HepG2 (cell line): ENCODE data around the gene RGS10. TPM values are rescaled to one million over a fixed set of nuclear protein-coding genes. Genes with fewer than 3 reads are reported as not detected.

Experiments used
- ATAC-seq: fragments of 200-7000 bp; cut with Tn5 transposase; 3 replicates; pipeline ENCODE4 v1.9.1; 2020; ENCODE audit warnings: mild to moderate bottlenecking, moderate library complexity
- BruUV-seq: library from RNA; stranded (reverse); fragments of 400-500 nt; replicated peaks from 2 replicates; lab custom pipeline; 2021; lab: Mats Ljungman, UMichigan
- CTCF ChIA-PET: fragments of 300-600 bp; formaldehyde crosslinking; extraction: SDS; loops from one replicate; lab custom pipeline; 2021; ENCODE audit warnings: low total read pairs, inconsistent platforms, low intra/inter-chr PET ratio; lab: Yijun Ruan, JAX
- POLR2A ChIA-PET: fragments of 350-600 bp; sonication (Branson Sonifier 250); formaldehyde crosslinking; loops from one replicate; lab custom pipeline; 2020; ENCODE audit warnings: antibody characterized with exemption, inconsistent platforms; lab: Yijun Ruan, JAX
- DNase-seq: peaks from one replicate; pipeline ENCODE4 v3.0.0-alpha.2; 2015; ENCODE audit warnings: low spot score
- FAIRE-seq: peaks from 3 replicates; lab custom pipeline; 2011; peaks lifted over from hg19 to GRCh38; lab: Jason Lieb, UNC
- H2AFZ ChIP-seq: one replicate; pipeline ENCODE4 v1.6.1; 2011; ENCODE audit warnings: low read length, inconsistent platforms
- H3K27ac ChIP-seq: fragments of 300-600 bp; 3 replicates; pipeline ENCODE4 v1.8.0; 2011; ENCODE audit warnings: mixed run types, mild to moderate bottlenecking, mixed read lengths, low read length, inconsistent platforms; ENCODE audit not compliant: insufficient read depth; ENCODE audit errors: extremely low read length
- H3K27me3 ChIP-seq, 2 experiments: fragments of 200-600 bp in 1 of 2; 2 replicates in 1 of 2; 3 replicates in 1 of 2; pipeline versions ENCODE4 v1.6.0 to v1.8.0; 2011; ENCODE audit warnings: low read length in 2 of 2, mild to moderate bottlenecking in 2 of 2, moderate library complexity in 2 of 2, inconsistent platforms in 1 of 2; ENCODE audit not compliant: insufficient read depth in 2 of 2, control insufficient read depth in 1 of 2
- H3K36me3 ChIP-seq, 2 experiments: fragments of 200-600 bp in 1 of 2; replicated peaks in 1 of 2; 2 replicates in 1 of 2; 3 replicates in 1 of 2; pipeline versions ENCODE4 v1.5.1 to v1.8.0; 2011; ENCODE audit warnings: low read length in 2 of 2, inconsistent platforms in 1 of 2; ENCODE audit not compliant: insufficient read depth in 2 of 2, control insufficient read depth in 1 of 2
- H3K4me1 ChIP-seq: 2 replicates; pipeline ENCODE4 v1.5.1; 2012; ENCODE audit warnings: low read length, inconsistent platforms; ENCODE audit not compliant: insufficient read depth
- H3K4me2 ChIP-seq: 2 replicates; pipeline ENCODE4 v1.6.0; 2011; ENCODE audit warnings: low read depth, low read length, inconsistent platforms
- H3K4me3 ChIP-seq, 3 experiments: fragments of 200-600 bp in 1 of 3; sonication (generic), shearing (Covaris generic) in 1 of 3; replicated peaks in 1 of 3; 2 replicates each; pipeline ENCODE4 v1.5.1; 2011 to 2016; ENCODE audit warnings: low read length in 3 of 3, inconsistent platforms in 2 of 3, low read depth in 2 of 3, mild to moderate bottlenecking in 2 of 3, control low read depth in 1 of 3, mixed read lengths in 1 of 3; ENCODE audit not compliant: insufficient read depth in 1 of 3
- H3K79me2 ChIP-seq: one replicate; pipeline ENCODE4 v1.6.1; 2011; ENCODE audit warnings: low read length, inconsistent platforms; ENCODE audit not compliant: insufficient read depth
- H3K9ac ChIP-seq: 2 replicates; pipeline ENCODE4 v1.6.0; 2011; ENCODE audit warnings: mild to moderate bottlenecking, low read depth, low read length, inconsistent platforms; ENCODE audit not compliant: insufficient read depth
- H3K9me3 ChIP-seq: 2 replicates; pipeline ENCODE4 v1.5.1; 2012; ENCODE audit warnings: mild to moderate bottlenecking, low read length
- H4K20me1 ChIP-seq: 2 replicates; pipeline ENCODE4 v1.6.0; 2011; ENCODE audit warnings: inconsistent platforms, mild to moderate bottlenecking, low read length, moderate library complexity; ENCODE audit not compliant: insufficient read depth
- BCL3 ChIP-seq: sonication (generic); formaldehyde crosslinking; IDR thresholded peaks from 2 replicates; pipeline ENCODE4 v1.5.1; 2020; ENCODE audit warnings: mild to moderate bottlenecking, missing genetic modification reagents, moderate library complexity
- GPN1 ChIP-seq: sonication (generic); formaldehyde crosslinking; IDR thresholded peaks from 2 replicates; pipeline ENCODE4 v1.5.1; 2020; ENCODE audit warnings: missing genetic modification reagents, borderline replicate concordance
- GZF1 ChIP-seq: sonication (generic); formaldehyde crosslinking; IDR thresholded peaks from 2 replicates; pipeline ENCODE4 v1.5.1; 2020; ENCODE audit warnings: mild to moderate bottlenecking, missing genetic modification reagents
- MXD3 ChIP-seq: IDR thresholded peaks from 2 replicates; pipeline ENCODE4 v1.6.1; 2016; ENCODE audit warnings: mild to moderate bottlenecking, missing biosample characterization, missing genetic modification reagents
- TRAFD1 ChIP-seq: sonication (generic); formaldehyde crosslinking; IDR thresholded peaks from 2 replicates; pipeline ENCODE4 v1.5.1; 2020; ENCODE audit warnings: missing genetic modification reagents, mild to moderate bottlenecking, borderline replicate concordance
- ZFP36L2 ChIP-seq: sonication (generic); formaldehyde crosslinking; IDR thresholded peaks from 2 replicates; pipeline ENCODE4 v1.4.0; 2020; ENCODE audit warnings: missing genetic modification reagents
- ZNF207 ChIP-seq: fragments of 450-650 bp; IDR thresholded peaks from 2 replicates; pipeline ENCODE4 v1.6.1; 2016; ENCODE audit warnings: antibody characterized with exemption, borderline replicate concordance
- ZNF451 ChIP-seq: sonication (generic); formaldehyde crosslinking; IDR thresholded peaks from 2 replicates; pipeline ENCODE4 v1.5.0; 2020; ENCODE audit warnings: mild to moderate bottlenecking, missing genetic modification reagents
- WGBS: methylation state at CpG from one replicate; pipeline ENCODE4 v1.1.6; 2017; ENCODE audit warnings: low lambda C conversion rate; 5-methylcytosine and 5-hydroxymethylcytosine counted together
- in situ Hi-C: cut with HindIII; loops from 2 replicates; pipeline ENCODE4 v1.10.0; 2017; ENCODE audit warnings: low pct_unique_long_range_greater_than_20kb; ENCODE audit not compliant: extremely low pct_ligation_motif_present
- intact Hi-C: fragments of 100-400 bp; cut with micrococcal nuclease; formaldehyde crosslinking; loops from one replicate; pipeline ENCODE4 v1.10.0; 2022; ENCODE audit not compliant: unreplicated experiment
- polyA plus RNA-seq, 8 experiments: library from polyadenylated mRNA; depleted of rRNA in 3 of 8; stranded (reverse) in 7 of 8; unstranded in 1 of 8; fragments of >200 nt; fragmentation: Illumina TruSeq in 4 of 8; extraction: Trizol in 4 of 8; gene quantifications; 2 replicates each; pipeline versions ENCODE4 v1.2.1 to v1.2.3, GENCODE V29; 2011 to 2016; ENCODE audit warnings: low read depth in 4 of 8, missing spikeins in 1 of 8, mixed read lengths in 1 of 8; ENCODE audit not compliant: insufficient read depth in 1 of 8
- total RNA-seq, 5 experiments: library from RNA; depleted of rRNA; stranded (reverse); fragments of >200 nt; fragmentation: Illumina TruSeq; extraction: Trizol; gene quantifications; 2 replicates each; pipeline ENCODE4 v1.2.3, GENCODE V29; 2016; ENCODE audit warnings: low read depth in 1 of 5

Gene RGS10
- total and polyA plus RNA-seq, 2 of the 13 experiments (the other 11 are each of a cell fraction or from before 2014, with no cell fraction given) = 1.7 to 5.1 TPM

- 34% methylated on average over 4 of the region's 4 CpGs for WGBS
- in situ Hi-C loops = no loop called here
- H3K36me3 ChIP-seq = no peaks in the 10 kb centered on the region
- intact Hi-C loops = no loop called here
- TF ChIP-seq GZF1 (no peak), GPN1 (CRISPR knock-in tag) (no peak), TRAFD1 (CRISPR knock-in tag) (no peak), MXD3 (CRISPR knock-in tag) (no peak), ZFP36L2 (CRISPR knock-in tag) (no peak), ZNF207 (no peak), ZNF451 (no peak), BCL3 (CRISPR knock-in tag) (no peak)
- TF ChIP-seq, all 625 proteins: peak for 0
- no peak overlapping the region for H3K4me2 ChIP-seq
- H3K4me1 ChIP-seq = peaks cover 15% of the 10 kb centered on the region
- DNase-seq (no peak), ATAC-seq (no peak), FAIRE-seq (no peak)
- ChIA-PET POLR2A (no interaction called here), CTCF (no interaction called here)
- no peaks in the 10 kb centered on the region for H3K9me3 ChIP-seq
- H2AFZ ChIP-seq = no peak overlapping the region
- no peak overlapping the region for H3K4me3 ChIP-seq
- BruUV-seq = no TSS peak
- H3K79me2 ChIP-seq = no peaks in the 10 kb centered on the region
- H3K9ac ChIP-seq = no peak overlapping the region
- H3K27ac ChIP-seq = no peak overlapping the region
- H3K27me3 ChIP-seq = peaks cover 0 to 43% of the 10 kb centered on the region in 2 experiments; a peak in 4 of 5 replicates
- no peaks in the 10 kb centered on the region for H4K20me1 ChIP-seq
Measured at GRCh38 chr10:119480667-119481066, 61.9 kb downstream of the RGS10 start.
